ENCODE results near the gene MACROD2.
"Not testable (repeated sequence)": the region's sequence is repeated elsewhere in the genome, so short reads cannot be mapped to it uniquely, and the experiment has no call there.

The MACROD2 gene

GRCh38 chr20:15985494-15986368 lies 1990.4 kb downstream of the MACROD2 start:
- not testable (repeated sequence) for DNase-seq

GRCh38 chr20:15986690-15987089 lies 1991.4 kb downstream of the MACROD2 start:
- DNase-seq, result no peak

GRCh38 chr20:15991279-15991678 lies 1996.0 kb downstream of the MACROD2 start:
- no peak for DNase-seq

GRCh38 chr20:15992564-15992963 lies 1997.2 kb downstream of the MACROD2 start:
- no peak for DNase-seq

- DNase-seq, result no peak
Observed at GRCh38 chr20:16000112-16000511, 2004.8 kb downstream of the MACROD2 start.

GRCh38 chr20:16001286-16001685 lies 2006.0 kb downstream of the MACROD2 start:
- no peak for DNase-seq

- DNase-seq, result no peak
Observed at GRCh38 chr20:16003310-16003709, 2008.0 kb downstream of the MACROD2 start.

GRCh38 chr20:16004108-16004854 lies 2009.0 kb downstream of the MACROD2 start:
- DNase-seq, result no peak

GRCh38 chr20:16005021-16005914 lies 2010.0 kb downstream of the MACROD2 start:
- DNase-seq, result no peak

- DNase-seq, result no peak
Observed at GRCh38 chr20:16005915-16006493, 2010.7 kb downstream of the MACROD2 start.

- no peak for DNase-seq
Observed at GRCh38 chr20:16007164-16007563, 2011.8 kb downstream of the MACROD2 start.

- no peak for DNase-seq
Observed at GRCh38 chr20:16007962-16008361, 2012.6 kb downstream of the MACROD2 start.

- no peak for DNase-seq
Observed at GRCh38 chr20:16011056-16011455, 2015.7 kb downstream of the MACROD2 start.

GRCh38 chr20:16011519-16011918 lies 2016.2 kb downstream of the MACROD2 start:
- DNase-seq, result no peak

- not testable (repeated sequence) for DNase-seq
Observed at GRCh38 chr20:16012934-16013333, 2017.6 kb downstream of the MACROD2 start.

GRCh38 chr20:16013631-16014030 lies 2018.3 kb downstream of the MACROD2 start:
- DNase-seq, result no peak

GRCh38 chr20:16014436-16014835 lies 2019.1 kb downstream of the MACROD2 start:
- DNase-seq, result no peak

- DNase-seq, result no peak
Observed at GRCh38 chr20:16017656-16018055, 2022.3 kb downstream of the MACROD2 start.

GRCh38 chr20:16018881-16019280 lies 2023.6 kb downstream of the MACROD2 start:
- DNase-seq, result no peak

- DNase-seq, result no peak
Observed at GRCh38 chr20:16020971-16021370, 2025.7 kb downstream of the MACROD2 start.

- no peak for DNase-seq
Observed at GRCh38 chr20:16025084-16025483, 2029.8 kb downstream of the MACROD2 start.

GRCh38 chr20:16027686-16028085 lies 2032.4 kb downstream of the MACROD2 start:
- no peak for DNase-seq

GRCh38 chr20:16028923-16029322 lies 2033.6 kb downstream of the MACROD2 start:
- DNase-seq, result no peak
